ENCODE results near the gene NCK1.

GRCh38 chr3:136942803-136943202 is 80.8 kb downstream of the NCK1 start:
- TF ChIP-seq REST (IDR thresholded peaks at IDR 0.05; ENCODE audit: insufficient read depth in 1 of 2, low read depth in 2 of 2, low read length in 2 of 2) (no peak), POLR2AphosphoS5 (IDR thresholded peaks at IDR 0.05; ENCODE audit: low read depth, low read length) (no peak)
